Measurements from ENCODE around the gene COMP.

Gene COMP

GRCh38 chr19:18768997-18769891, 21.9 kb downstream of the COMP start:
- no peak for DNase-seq (ENCODE audit: low read depth)

GRCh38 chr19:18768046-18768771, 22.9 kb downstream of the COMP start:
- no peak for DNase-seq (ENCODE audit: low read depth)

GRCh38 chr19:18765224-18765623, 25.9 kb downstream of the COMP start:
- DNase-seq (ENCODE audit: low read depth): no peak

GRCh38 chr19:18764591-18765051, 26.5 kb downstream of the COMP start:
- DNase-seq (ENCODE audit: low read depth): no peak

- peak; percentile 54 for DNase-seq (ENCODE audit: low read depth)
Measured at GRCh38 chr19:18763674-18764590, 27.2 kb downstream of the COMP start.

GRCh38 chr19:18762125-18763023, 28.7 kb downstream of the COMP start:
- no peak for DNase-seq (ENCODE audit: low read depth)

GRCh38 chr19:18761531-18762110, 29.5 kb downstream of the COMP start:
- no peak for DNase-seq (ENCODE audit: low read depth)

GRCh38 chr19:18760440-18761383, 30.4 kb downstream of the COMP start:
- no peak for DNase-seq (ENCODE audit: low read depth)

GRCh38 chr19:18759995-18760426, 31.1 kb downstream of the COMP start:
- DNase-seq (ENCODE audit: low read depth): no peak

GRCh38 chr19:18759304-18759994, 31.7 kb downstream of the COMP start:
- no peak for DNase-seq (ENCODE audit: low read depth)

- no peak for DNase-seq (ENCODE audit: low read depth)
Measured at GRCh38 chr19:18756896-18757295, 34.2 kb downstream of the COMP start.

- DNase-seq (ENCODE audit: low read depth): no peak
Measured at GRCh38 chr19:18754501-18754900, 36.6 kb downstream of the COMP start.

- DNase-seq (ENCODE audit: low read depth): no peak
Measured at GRCh38 chr19:18751571-18751970, 39.5 kb downstream of the COMP start.

GRCh38 chr19:18750295-18750970, 40.7 kb downstream of the COMP start:
- DNase-seq (ENCODE audit: low read depth): no peak

- DNase-seq (ENCODE audit: low read depth): no peak
Measured at GRCh38 chr19:18749362-18750231, 41.5 kb downstream of the COMP start.

- DNase-seq (ENCODE audit: low read depth): no peak
Measured at GRCh38 chr19:18746401-18747325, 44.4 kb downstream of the COMP start.

All from HS-5 (cell line).